Transverse colon (tissue), 4 donors: Measurements from ENCODE around the gene TWSG1.
"Not testable (repeated sequence)": the region's sequence is repeated elsewhere in the genome, so short reads cannot be mapped to it uniquely, and the experiment has no call there.

Source experiments
- EP300 ChIP-seq: sonication (generic); formaldehyde crosslinking; IDR thresholded peaks from one replicate; pipeline ENCODE4 v1.6.1; 2017; ENCODE audit warnings: antibody characterized with exemption, low read depth
- POLR2A ChIP-seq: fragments of 450-650 bp; IDR thresholded peaks from one replicate; pipeline ENCODE4 v1.6.1; 2016; ENCODE audit warnings: antibody characterized with exemption, mild to moderate bottlenecking, moderate library complexity
- POLR2AphosphoS5 ChIP-seq, 3 donors: sonication (generic); formaldehyde crosslinking; IDR thresholded peaks; one replicate each; pipeline ENCODE4 v1.6.1; 2016; ENCODE audit warnings: antibody characterized with exemption in 3 of 3
- TF ChIP-seq, protein P1 (sequence below), 5 experiments: fragments of 200-600 bp in 3 of 5; fragments of 450-650 bp in 2 of 5; sonication (generic) in 3 of 5; IDR thresholded peaks; 1 replicate in 2 of 5; 2 replicates in 3 of 5; pipeline ENCODE4 v1.5.1; 2016 to 2017; ENCODE audit warnings: antibody characterized with exemption in 5 of 5, inconsistent platforms in 3 of 5, mild to moderate bottlenecking in 2 of 5, moderate library complexity in 1 of 5

DNA sequence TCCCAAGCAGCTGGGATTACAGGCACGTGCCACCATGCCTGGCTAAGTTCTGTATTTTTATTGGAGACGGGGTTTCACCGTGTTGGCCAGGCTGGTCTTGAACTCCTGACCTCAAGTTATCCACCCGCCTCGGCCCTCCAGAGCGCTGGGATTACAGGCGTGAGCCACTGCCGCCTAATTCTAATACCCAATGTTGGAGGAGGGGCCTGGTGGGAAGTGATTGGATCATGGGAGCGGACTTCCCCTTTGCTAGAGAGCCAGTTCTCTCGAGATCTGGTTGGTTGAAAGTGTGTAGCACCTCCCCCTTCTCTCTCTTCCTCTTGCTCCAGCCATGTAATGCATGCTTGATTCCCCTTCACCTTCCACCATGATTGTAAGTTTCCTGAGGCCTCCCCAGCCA, 98.5 kb downstream of the TWSG1 start:
- not testable (repeated sequence) for TF ChIP-seq POLR2A; POLR2AphosphoS5 (IDR thresholded peaks at IDR 0.05); EP300
- TF ChIP-seq, protein P1, sequence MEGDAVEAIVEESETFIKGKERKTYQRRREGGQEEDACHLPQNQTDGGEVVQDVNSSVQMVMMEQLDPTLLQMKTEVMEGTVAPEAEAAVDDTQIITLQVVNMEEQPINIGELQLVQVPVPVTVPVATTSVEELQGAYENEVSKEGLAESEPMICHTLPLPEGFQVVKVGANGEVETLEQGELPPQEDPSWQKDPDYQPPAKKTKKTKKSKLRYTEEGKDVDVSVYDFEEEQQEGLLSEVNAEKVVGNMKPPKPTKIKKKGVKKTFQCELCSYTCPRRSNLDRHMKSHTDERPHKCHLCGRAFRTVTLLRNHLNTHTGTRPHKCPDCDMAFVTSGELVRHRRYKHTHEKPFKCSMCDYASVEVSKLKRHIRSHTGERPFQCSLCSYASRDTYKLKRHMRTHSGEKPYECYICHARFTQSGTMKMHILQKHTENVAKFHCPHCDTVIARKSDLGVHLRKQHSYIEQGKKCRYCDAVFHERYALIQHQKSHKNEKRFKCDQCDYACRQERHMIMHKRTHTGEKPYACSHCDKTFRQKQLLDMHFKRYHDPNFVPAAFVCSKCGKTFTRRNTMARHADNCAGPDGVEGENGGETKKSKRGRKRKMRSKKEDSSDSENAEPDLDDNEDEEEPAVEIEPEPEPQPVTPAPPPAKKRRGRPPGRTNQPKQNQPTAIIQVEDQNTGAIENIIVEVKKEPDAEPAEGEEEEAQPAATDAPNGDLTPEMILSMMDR (IDR thresholded peaks at IDR 0.05), result not testable (repeated sequence)
